K562 (cell line): ENCODE data around the gene ODF4. TPM values are rescaled to one million over a fixed set of nuclear protein-coding genes. Genes with fewer than 3 reads are reported as not detected.

Experiments used
- ATF4 ChIP-seq: fragments of 450-650 bp; formaldehyde crosslinking; IDR thresholded peaks from 2 replicates; pipeline ENCODE4 v1.4.0; 2022; ENCODE audit warnings: mild to moderate bottlenecking, moderate library complexity
- E2F3 ChIP-seq: fragments of 250-450 bp; sonication (Bioruptor Pico); IDR thresholded peaks from 2 replicates; pipeline ENCODE4 v1.4.0; 2020; ENCODE audit warnings: mild to moderate bottlenecking
- E2F4 ChIP-seq: sonication (generic); formaldehyde crosslinking; IDR thresholded peaks from 2 replicates; pipeline ENCODE4 v1.8.0; 2022; ENCODE audit warnings: mild to moderate bottlenecking, low read depth, missing genetic modification reagents
- FOXK1 ChIP-seq: sonication (generic); formaldehyde crosslinking; IDR thresholded peaks from 2 replicates; pipeline ENCODE4 v1.8.0; 2022; ENCODE audit warnings: missing genetic modification reagents, mild to moderate bottlenecking, borderline replicate concordance
- GATAD2A ChIP-seq: fragments of 450-650 bp; IDR thresholded peaks from 2 replicates; pipeline ENCODE4 v1.6.1; 2017
- JUNB ChIP-seq: fragments of 450-650 bp; formaldehyde crosslinking; conservative IDR thresholded peaks from 2 replicates; pipeline ENCODE4 v1.4.0; 2020; ENCODE audit warnings: mild to moderate bottlenecking
- MBD1 ChIP-seq: fragments of 250-450 bp; sonication (Bioruptor Pico); IDR thresholded peaks from 2 replicates; pipeline ENCODE4 v1.8.0; 2022; ENCODE audit warnings: inconsistent platforms
- MCM3 ChIP-seq: fragments of 450-650 bp; IDR thresholded peaks from 2 replicates; pipeline ENCODE4 v1.6.1; 2016
- MNT ChIP-seq, 2 experiments: fragments of 450-650 bp; conservative IDR thresholded peaks; 2 replicates each; pipeline ENCODE4 v1.6.1; 2017; ENCODE audit warnings: mild to moderate bottlenecking in 2 of 2, moderate library complexity in 2 of 2
- MTA2 ChIP-seq: fragments of 450-650 bp; IDR thresholded peaks from 2 replicates; pipeline ENCODE4 v1.6.1; 2016; ENCODE audit warnings: low read depth
- POLR3A ChIP-seq: IDR thresholded peaks from 2 replicates; pipeline ENCODE4 v1.6.1; 2011; ENCODE audit warnings: borderline replicate concordance, mild to moderate bottlenecking, moderate library complexity; ENCODE audit not compliant: insufficient read length, insufficient read depth; ENCODE audit errors: extremely low read depth
- PRMT5 ChIP-seq: sonication (generic); formaldehyde crosslinking; IDR thresholded peaks from 2 replicates; pipeline ENCODE4 v1.5.0; 2020; ENCODE audit warnings: missing genetic modification reagents
- SIRT6 ChIP-seq: IDR thresholded peaks from one replicate; pipeline ENCODE4 v1.6.1; 2012; ENCODE audit warnings: low read depth, mild to moderate bottlenecking, control low read depth, inconsistent platforms, low read length, moderate library complexity
- STAG1 ChIP-seq: sonication (generic); formaldehyde crosslinking; IDR thresholded peaks from 2 replicates; pipeline ENCODE4 v1.5.0; 2020; ENCODE audit warnings: missing genetic modification reagents, borderline replicate concordance
- TAF1 ChIP-seq: IDR thresholded peaks from 2 replicates; pipeline ENCODE4 v1.6.1; 2011; ENCODE audit warnings: mild to moderate bottlenecking, low read length, moderate library complexity; ENCODE audit not compliant: insufficient read depth, control insufficient read depth, severe bottlenecking; ENCODE audit errors: extremely low read depth
- TAF15 ChIP-seq: fragments of 200-400 bp; formaldehyde crosslinking; IDR thresholded peaks from 2 replicates; pipeline ENCODE4 v1.6.1; 2017; ENCODE audit warnings: mild to moderate bottlenecking, low read depth, low read length, moderate library complexity
- THAP7 ChIP-seq: fragments of 250-450 bp; sonication (Bioruptor Pico); IDR thresholded peaks from 2 replicates; pipeline ENCODE4 v1.5.0; 2021
- ZBTB12 ChIP-seq: fragments of 250-450 bp; sonication (Bioruptor Pico); IDR thresholded peaks from 2 replicates; pipeline ENCODE4 v1.4.0; 2020
- ZNF316 ChIP-seq: fragments of 450-650 bp; IDR thresholded peaks from 2 replicates; pipeline ENCODE4 v1.6.1; 2016
- polyA plus RNA-seq, 8 experiments: library from polyadenylated mRNA; depleted of rRNA in 4 of 8; stranded (reverse) in 5 of 8; unstranded in 3 of 8; fragments of >200 nt; fragmentation: Nextera tagmentation in 2 of 8; fragmentation: Illumina TruSeq in 1 of 8; extraction: Ambion mirVana in 2 of 8; extraction: Trizol in 1 of 8; gene quantifications; 2 replicates each; pipeline versions ENCODE4 v1.2.1 to v1.2.3, GENCODE V29; 2011 to 2014; ENCODE audit warnings: inconsistent platforms in 1 of 8, missing spikeins in 1 of 8
- total RNA-seq, 7 experiments: library from RNA; depleted of rRNA in 6 of 7; stranded (reverse); fragments of >200 nt in 6 of 7; fragmentation: Illumina TruSeq in 2 of 7; extraction: Trizol in 2 of 7; gene quantifications; 2 replicates each; pipeline versions ENCODE4 v1.2.1 to v1.2.3, GENCODE V29; 2011 to 2021; ENCODE audit warnings: low replicate concordance in 1 of 7
- TF ChIP-seq, protein P1 (sequence below): fragments of 450-650 bp; IDR thresholded peaks from 2 replicates; pipeline ENCODE4 v1.6.1; 2016; ENCODE audit warnings: missing biosample characterization, missing genetic modification characterization

Gene ODF4
- total and polyA plus RNA-seq, 9 of the 15 experiments (the other 6 are each of a cell fraction or from before 2014, with no cell fraction given), result not detected

- TF ChIP-seq MBD1 (no peak), E2F3 (CRISPR knock-in tag) (no peak), PRMT5 (no peak), E2F4 (CRISPR knock-in tag) (peak; percentile 71; the same call in 1 of the 2 replicates), MCM3 (no peak), MTA2 (no peak), STAG1 (no peak), FOXK1 (CRISPR knock-in tag) (no peak), ZBTB12 (no peak), ATF4 (CRISPR knock-in tag) (no peak), THAP7 (CRISPR knock-in tag) (no peak), ZNF316 (no peak), GATAD2A (0 out of 2 replicates have a peak, but pooled peaks have one; percentile 41), MNT (conservative IDR thresholded peaks at IDR 0.05) (peak; percentile 81 to 88), POLR3A (no peak), TAF1 (peak; percentile 96), SIRT6 (no peak), TAF15 (no peak), JUNB (CRISPR knock-in tag) (no peak)
- TF ChIP-seq, protein P1, sequence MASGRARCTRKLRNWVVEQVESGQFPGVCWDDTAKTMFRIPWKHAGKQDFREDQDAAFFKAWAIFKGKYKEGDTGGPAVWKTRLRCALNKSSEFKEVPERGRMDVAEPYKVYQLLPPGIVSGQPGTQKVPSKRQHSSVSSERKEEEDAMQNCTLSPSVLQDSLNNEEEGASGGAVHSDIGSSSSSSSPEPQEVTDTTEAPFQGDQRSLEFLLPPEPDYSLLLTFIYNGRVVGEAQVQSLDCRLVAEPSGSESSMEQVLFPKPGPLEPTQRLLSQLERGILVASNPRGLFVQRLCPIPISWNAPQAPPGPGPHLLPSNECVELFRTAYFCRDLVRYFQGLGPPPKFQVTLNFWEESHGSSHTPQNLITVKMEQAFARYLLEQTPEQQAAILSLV (tag), result no peak; the same call in 1 of the 2 replicates
Measured at GRCh38 chr17:8383143-8383822, 43.6 kb downstream of the ODF4 start, which contains the start of gene RPL26 (continued).
